Omental fat pad (tissue), 4 donors: ENCODE data around the gene NDUFB6. TPM values are rescaled to one million over a fixed set of nuclear protein-coding genes. Genes with fewer than 3 reads are reported as not detected.

Source experiments
- ATAC-seq: fragments of 150-250 bp; one replicate; pipeline ENCODE4 v1.9.1; 2016; ENCODE audit warnings: mild to moderate bottlenecking, moderate library complexity; ENCODE audit not compliant: low FRiP score
- DNase-seq: peaks from one replicate; pipeline ENCODE4 v3.0.0-alpha.2; 2019; ENCODE audit warnings: low spot score
- total RNA-seq, 4 donors: library from RNA; depleted of rRNA; stranded (reverse); fragments of >200 nt; gene quantifications; one replicate each; pipeline ENCODE4 v1.1.0, GENCODE V29; 2016
- TF ChIP-seq, protein P1 (sequence below), 3 donors: fragments of 450-650 bp; IDR thresholded peaks; one replicate each; pipeline ENCODE4 v1.5.1; 2016 to 2017; ENCODE audit warnings: antibody characterized with exemption in 3 of 3, mild to moderate bottlenecking in 3 of 3, moderate library complexity in 2 of 3

The NDUFB6 gene
- total RNA-seq, 4 donors from 2014 or later: 26.5 to 44.1 (median 37.4) TPM

DNA sequence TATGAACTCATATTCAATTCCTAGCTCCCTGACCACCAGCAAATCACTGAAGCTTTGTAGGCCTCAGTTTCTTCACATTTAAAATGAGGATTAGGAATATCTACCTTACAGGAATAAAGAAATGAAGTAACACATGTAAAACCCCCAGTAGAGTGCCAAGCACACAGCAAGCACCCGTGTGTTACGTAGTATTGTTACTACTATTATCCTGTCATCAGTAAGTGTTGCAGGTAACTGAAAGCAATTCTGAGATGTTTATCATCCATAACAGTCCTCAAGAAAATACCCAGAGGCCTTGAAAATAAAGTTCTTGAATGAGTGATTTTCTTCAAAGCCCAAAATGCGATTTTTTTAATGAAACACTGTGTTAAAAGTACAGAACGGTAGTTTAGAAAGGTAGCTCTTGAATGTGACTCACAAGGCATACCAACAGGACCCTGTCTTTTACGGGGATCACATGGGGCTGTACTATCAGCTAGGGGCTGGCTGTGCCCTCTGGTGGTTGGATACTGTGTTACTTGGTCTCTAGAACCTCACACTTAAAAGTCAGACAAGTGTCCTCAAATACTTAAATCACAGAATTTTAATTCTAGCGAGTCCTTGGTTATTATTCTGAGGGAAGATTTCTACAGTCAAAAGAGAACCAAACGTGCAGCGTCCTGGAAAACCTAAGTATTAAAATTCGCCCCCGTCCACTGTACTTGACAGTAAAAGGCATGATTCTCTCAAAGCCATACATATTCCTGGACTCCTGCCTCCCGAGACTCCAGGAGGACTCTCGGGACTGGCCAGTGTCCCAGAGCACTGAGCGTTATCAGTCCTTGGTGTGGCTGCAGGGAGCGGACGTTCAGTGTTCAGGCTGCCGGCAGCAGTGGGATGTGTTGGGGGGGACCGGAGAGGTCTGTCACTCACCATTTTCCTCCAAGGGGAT is 725 bp downstream of the NDUFB6 start:
- TF ChIP-seq, protein P1, sequence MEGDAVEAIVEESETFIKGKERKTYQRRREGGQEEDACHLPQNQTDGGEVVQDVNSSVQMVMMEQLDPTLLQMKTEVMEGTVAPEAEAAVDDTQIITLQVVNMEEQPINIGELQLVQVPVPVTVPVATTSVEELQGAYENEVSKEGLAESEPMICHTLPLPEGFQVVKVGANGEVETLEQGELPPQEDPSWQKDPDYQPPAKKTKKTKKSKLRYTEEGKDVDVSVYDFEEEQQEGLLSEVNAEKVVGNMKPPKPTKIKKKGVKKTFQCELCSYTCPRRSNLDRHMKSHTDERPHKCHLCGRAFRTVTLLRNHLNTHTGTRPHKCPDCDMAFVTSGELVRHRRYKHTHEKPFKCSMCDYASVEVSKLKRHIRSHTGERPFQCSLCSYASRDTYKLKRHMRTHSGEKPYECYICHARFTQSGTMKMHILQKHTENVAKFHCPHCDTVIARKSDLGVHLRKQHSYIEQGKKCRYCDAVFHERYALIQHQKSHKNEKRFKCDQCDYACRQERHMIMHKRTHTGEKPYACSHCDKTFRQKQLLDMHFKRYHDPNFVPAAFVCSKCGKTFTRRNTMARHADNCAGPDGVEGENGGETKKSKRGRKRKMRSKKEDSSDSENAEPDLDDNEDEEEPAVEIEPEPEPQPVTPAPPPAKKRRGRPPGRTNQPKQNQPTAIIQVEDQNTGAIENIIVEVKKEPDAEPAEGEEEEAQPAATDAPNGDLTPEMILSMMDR (IDR thresholded peaks at IDR 0.05): peak in 1 of 3 donors; percentile 16
- ATAC-seq (peak; percentile 89), DNase-seq (peak; percentile 44)

DNA sequence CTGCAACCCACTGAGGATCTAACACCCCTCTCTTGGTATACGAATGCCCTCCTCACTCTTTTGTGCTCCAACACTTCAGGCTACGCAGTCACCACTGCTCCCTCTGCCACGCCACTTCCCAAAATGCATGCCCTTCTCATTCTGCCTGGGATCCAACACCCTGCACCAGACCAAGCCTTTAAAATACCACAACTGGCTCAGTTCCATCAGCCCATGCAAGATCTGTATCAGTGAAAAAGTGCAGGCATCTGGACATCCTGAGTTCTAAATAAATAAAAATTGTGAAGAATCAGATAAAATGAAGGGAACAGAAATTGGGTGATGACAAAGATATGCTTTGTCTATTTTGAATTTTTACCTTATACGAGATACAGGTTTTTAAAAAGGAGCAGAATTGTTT is 2.7 kb downstream of the NDUFB6 start:
- TF ChIP-seq, protein P1 (IDR thresholded peaks at IDR 0.05): no peak
- no peak for ATAC-seq
- DNase-seq: no peak

DNA sequence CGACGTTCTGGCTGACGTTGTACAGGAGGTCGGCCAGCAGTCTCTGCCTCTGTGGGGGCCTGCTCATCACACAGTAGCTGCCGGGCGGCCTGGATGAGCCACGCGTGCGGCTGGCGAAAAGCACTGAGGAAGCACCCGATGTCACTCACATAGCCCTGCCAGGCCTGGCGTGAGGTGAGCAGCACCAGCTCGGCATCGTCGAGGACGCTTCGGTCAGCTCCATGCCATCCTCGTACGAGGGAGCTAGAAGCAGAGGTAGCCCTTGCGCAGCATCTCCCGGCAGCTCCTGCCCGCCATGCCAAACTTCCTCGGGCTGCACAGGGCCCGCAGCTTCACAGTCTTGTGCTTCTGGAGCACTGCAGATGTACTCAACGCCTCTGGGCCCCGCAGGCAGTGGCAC is 6.2 kb downstream of the NDUFB6 start:
- ATAC-seq: no peak
- TF ChIP-seq, protein P1 (IDR thresholded peaks at IDR 0.05): no peak
- no peak for DNase-seq

- DNase-seq: no peak
- no peak for ATAC-seq
- TF ChIP-seq, protein P1 (IDR thresholded peaks at IDR 0.05): no peak
Observed at GRCh38 chr9:32565967-32566366, 7.0 kb downstream of the NDUFB6 start.

- ATAC-seq (no peak), DNase-seq (no peak)
- TF ChIP-seq, protein P1 (IDR thresholded peaks at IDR 0.05): no peak
Observed at GRCh38 chr9:32558408-32558934, 14.5 kb downstream of the NDUFB6 start.

GRCh38 chr9:32554591-32554990 is 18.4 kb downstream of the NDUFB6 start:
- TF ChIP-seq, protein P1 (IDR thresholded peaks at IDR 0.05): no peak
- DNase-seq: no peak
- ATAC-seq: no peak
